ENCODE results near the gene CHST11. TPM values are rescaled to one million over a fixed set of nuclear protein-coding genes. Genes with fewer than 3 reads are reported as not detected.
A peak's percentile ranks its signal among the peaks of the same experiment; 100 is the strongest.

The CHST11 gene
- total RNA-seq, 2 experiments from 2014 or later: 53.4 to 53.6 TPM

DNA sequence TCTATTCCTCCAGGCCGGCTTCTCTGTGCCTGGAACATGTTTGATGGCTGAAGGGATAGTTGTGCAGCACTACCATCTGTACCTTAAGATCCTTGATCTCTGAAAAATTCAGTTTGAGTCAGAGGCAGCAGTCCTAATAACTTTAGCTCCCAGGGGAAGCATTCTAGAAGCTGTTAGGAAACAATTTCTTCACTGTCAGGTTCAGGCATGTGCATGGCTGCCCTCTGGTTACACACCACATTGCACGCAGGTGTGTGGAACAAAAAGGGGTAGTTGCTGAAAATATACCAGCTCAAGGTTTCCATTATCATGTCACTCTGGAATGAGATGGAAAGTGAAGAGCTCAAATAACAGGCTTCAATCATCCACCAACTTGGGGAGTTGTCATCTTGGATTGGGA lies 80.1 kb downstream of the CHST11 start:
- H3K36me3 ChIP-seq (ENCODE audit: insufficient read depth, low read length): no peaks in the 10 kb centered on the region
- H3K4me1 ChIP-seq (ENCODE audit: insufficient read depth, low read length): peaks cover 6% of the 10 kb centered on the region
- POLR2A ChIA-PET: no interaction called here
- H3K27me3 ChIP-seq (ENCODE audit: control insufficient read depth in 1 of 2, insufficient read depth in 2 of 2, low read length in 2 of 2): no peaks in the 10 kb centered on the region
- Mint-ChIP-seq H3K27ac (peak overlapping the region; percentile 3), H3K9me3 (no peaks in the 10 kb centered on the region), H3K36me3 (ENCODE audit: low read depth) (peaks cover 6% of the 10 kb centered on the region), H3K4me3 (no peak overlapping the region), H3K4me1 (ENCODE audit: low read depth) (peaks cover 77% of the 10 kb centered on the region), H3K27me3 (no peaks in the 10 kb centered on the region)
- CTCF ChIA-PET: no interaction called here
- no peak overlapping the region for H3K27ac ChIP-seq (ENCODE audit: low read depth in 1 of 2, low read length in 2 of 2)
- H3K9me3 ChIP-seq (ENCODE audit: control insufficient read depth in 1 of 2, insufficient read depth in 1 of 2, low read length in 2 of 2): no peaks in the 10 kb centered on the region
- ATAC-seq (ENCODE audit: poor library complexity) (no peak), DNase-seq (no peak)
- no peak overlapping the region for H3K4me3 ChIP-seq (ENCODE audit: low read length)
- intact Hi-C loops (cut with DNase I, micrococcal nuclease): no loop called here
- TF ChIP-seq, protein P1, sequence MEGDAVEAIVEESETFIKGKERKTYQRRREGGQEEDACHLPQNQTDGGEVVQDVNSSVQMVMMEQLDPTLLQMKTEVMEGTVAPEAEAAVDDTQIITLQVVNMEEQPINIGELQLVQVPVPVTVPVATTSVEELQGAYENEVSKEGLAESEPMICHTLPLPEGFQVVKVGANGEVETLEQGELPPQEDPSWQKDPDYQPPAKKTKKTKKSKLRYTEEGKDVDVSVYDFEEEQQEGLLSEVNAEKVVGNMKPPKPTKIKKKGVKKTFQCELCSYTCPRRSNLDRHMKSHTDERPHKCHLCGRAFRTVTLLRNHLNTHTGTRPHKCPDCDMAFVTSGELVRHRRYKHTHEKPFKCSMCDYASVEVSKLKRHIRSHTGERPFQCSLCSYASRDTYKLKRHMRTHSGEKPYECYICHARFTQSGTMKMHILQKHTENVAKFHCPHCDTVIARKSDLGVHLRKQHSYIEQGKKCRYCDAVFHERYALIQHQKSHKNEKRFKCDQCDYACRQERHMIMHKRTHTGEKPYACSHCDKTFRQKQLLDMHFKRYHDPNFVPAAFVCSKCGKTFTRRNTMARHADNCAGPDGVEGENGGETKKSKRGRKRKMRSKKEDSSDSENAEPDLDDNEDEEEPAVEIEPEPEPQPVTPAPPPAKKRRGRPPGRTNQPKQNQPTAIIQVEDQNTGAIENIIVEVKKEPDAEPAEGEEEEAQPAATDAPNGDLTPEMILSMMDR (IDR thresholded peaks at IDR 0.05): no peak

DNA sequence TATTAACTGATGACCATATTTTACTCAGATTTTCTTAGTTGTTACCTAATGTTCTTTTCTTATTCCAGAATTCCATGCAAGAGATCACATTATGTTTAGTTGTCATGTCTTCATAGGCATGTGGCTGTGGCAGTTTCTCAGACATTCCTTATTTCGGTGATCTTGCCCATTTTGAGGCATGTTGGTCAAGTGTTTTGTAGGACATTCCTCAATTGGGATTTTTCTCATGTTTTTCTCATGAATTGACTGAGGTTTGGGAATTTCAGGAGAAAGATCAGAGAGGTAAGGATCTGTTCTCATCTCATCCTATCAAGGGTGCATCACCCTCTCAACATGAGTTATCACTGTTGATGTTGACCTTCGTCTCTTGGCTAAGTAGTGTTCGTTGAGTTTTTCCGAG lies 81.3 kb downstream of the CHST11 start:
- Mint-ChIP-seq H3K27ac (no peak overlapping the region), H3K36me3 (ENCODE audit: low read depth) (peaks cover 3% of the 10 kb centered on the region), H3K4me1 (ENCODE audit: low read depth) (peaks cover 71% of the 10 kb centered on the region), H3K27me3 (no peaks in the 10 kb centered on the region), H3K9me3 (no peaks in the 10 kb centered on the region), H3K4me3 (no peak overlapping the region)
- H3K36me3 ChIP-seq (ENCODE audit: insufficient read depth, low read length): no peaks in the 10 kb centered on the region
- TF ChIP-seq, protein P1 (IDR thresholded peaks at IDR 0.05): no peak
- no peak for ATAC-seq (ENCODE audit: poor library complexity)
- H3K9me3 ChIP-seq (ENCODE audit: control insufficient read depth in 1 of 2, insufficient read depth in 1 of 2, low read length in 2 of 2): no peaks in the 10 kb centered on the region
- intact Hi-C loops (cut with DNase I, micrococcal nuclease): no loop called here
- CTCF ChIA-PET: no interaction called here
- POLR2A ChIA-PET: no interaction called here
- no peak overlapping the region for H3K27ac ChIP-seq (ENCODE audit: low read depth in 1 of 2, low read length in 2 of 2)
- no peak for DNase-seq
- H3K4me1 ChIP-seq (ENCODE audit: insufficient read depth, low read length): no peaks in the 10 kb centered on the region
- no peak overlapping the region for H3K4me3 ChIP-seq (ENCODE audit: low read length)
- H3K27me3 ChIP-seq (ENCODE audit: control insufficient read depth in 1 of 2, insufficient read depth in 2 of 2, low read length in 2 of 2): no peaks in the 10 kb centered on the region

DNA sequence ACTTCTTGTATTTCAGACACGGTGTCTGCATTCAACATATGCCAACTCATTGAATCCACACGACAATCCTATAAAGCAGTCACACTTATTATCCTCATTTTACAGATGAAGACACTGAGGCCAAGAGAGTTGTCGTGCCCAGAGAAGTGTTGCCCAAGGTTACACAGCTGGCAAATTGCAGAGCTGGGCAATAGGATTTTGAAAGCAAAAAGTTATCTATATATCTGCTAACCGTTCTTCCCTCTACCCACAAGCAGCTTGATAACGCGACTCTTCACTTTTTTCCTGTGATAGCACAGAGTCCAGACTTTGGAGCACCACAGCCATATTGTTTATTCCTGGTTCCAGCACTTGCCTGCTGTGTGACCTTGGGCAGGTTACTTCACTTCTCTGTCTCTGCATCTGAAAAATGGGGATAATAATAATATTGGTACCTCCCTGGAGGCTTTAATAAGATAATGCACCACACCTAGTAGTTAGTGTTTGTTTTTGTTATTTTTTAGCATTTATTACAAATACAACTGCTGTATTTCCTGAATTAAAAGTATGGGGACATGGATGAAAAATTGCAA lies 82.2 kb downstream of the CHST11 start:
- Histone ChIP-seq H3K27me3 (ENCODE audit: control insufficient read depth in 1 of 2, insufficient read depth in 2 of 2, low read length in 2 of 2) (no peaks in the 10 kb centered on the region), H3K36me3 (ENCODE audit: insufficient read depth, low read length) (no peaks in the 10 kb centered on the region), H3K4me3 (ENCODE audit: low read length) (no peak overlapping the region), H3K27ac (ENCODE audit: low read depth in 1 of 2, low read length in 2 of 2) (no peak overlapping the region), H3K4me1 (ENCODE audit: insufficient read depth, low read length) (no peaks in the 10 kb centered on the region), H3K9me3 (ENCODE audit: control insufficient read depth in 1 of 2, insufficient read depth in 1 of 2, low read length in 2 of 2) (no peaks in the 10 kb centered on the region)
- DNase-seq (no peak), ATAC-seq (ENCODE audit: poor library complexity) (no peak)
- no peaks in the 10 kb centered on the region for H3K9me3 Mint-ChIP-seq
- H3K4me3 Mint-ChIP-seq: no peak overlapping the region
- CTCF ChIA-PET: no interaction called here
- peaks cover 3% of the 10 kb centered on the region for H3K36me3 Mint-ChIP-seq (ENCODE audit: low read depth)
- TF ChIP-seq, protein P1 (IDR thresholded peaks at IDR 0.05): no peak
- peaks cover 62% of the 10 kb centered on the region for H3K4me1 Mint-ChIP-seq (ENCODE audit: low read depth)
- POLR2A ChIA-PET: no interaction called here
- H3K27ac Mint-ChIP-seq: no peak overlapping the region
- H3K27me3 Mint-ChIP-seq: no peaks in the 10 kb centered on the region
- intact Hi-C loops (cut with DNase I, micrococcal nuclease): no loop called here

Data from CD4-positive, alpha-beta T cell (primary cell).